ENCODE measurements around the gene PDILT.
"Not testable (repeated sequence)": the region's sequence is repeated elsewhere in the genome, so short reads cannot be mapped to it uniquely, and the experiment has no call there.

PDILT gene

DNA sequence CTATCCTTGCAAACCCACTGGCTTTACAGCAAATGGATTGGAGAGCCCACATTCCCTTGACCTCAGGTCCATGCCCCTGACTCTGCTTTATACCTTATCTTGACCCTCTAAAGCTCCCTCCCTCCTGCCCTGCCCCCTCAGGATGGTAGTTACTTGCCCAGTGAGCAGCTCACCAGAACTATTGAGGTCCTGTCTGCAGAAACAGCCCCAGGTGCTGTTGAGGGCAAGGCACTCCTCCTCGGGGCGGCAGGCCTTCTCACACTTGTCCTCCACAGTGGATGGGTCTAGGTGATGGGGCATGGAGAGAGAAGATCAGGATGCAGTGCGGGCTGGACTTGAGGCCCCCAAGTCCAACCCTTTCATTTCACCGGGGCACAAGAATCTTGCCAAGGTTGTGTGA lies 81.8 kb downstream of the PDILT start:
- no peak for DNase-seq (ENCODE audit: low read depth, low spot score)

DNA sequence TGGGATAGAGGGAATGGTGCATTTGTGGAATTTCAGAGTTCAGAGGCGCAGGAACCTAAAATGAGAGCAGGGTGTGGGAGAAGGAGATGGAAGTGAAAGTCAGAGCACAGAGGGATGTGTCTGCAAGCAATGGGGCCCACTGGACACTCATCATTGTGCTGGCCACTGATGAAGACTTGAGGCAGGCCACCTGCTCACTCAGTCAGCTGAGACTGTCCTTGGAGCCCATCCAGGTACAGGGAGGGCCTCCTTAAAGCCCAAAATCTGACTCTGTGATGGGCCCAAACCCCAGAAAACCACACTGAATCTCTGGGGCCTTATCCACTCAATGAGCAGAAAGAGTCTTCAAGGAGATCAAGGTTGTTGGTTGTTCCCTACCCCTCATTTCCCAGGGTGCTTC lies 82.9 kb downstream of the PDILT start:
- DNase-seq (ENCODE audit: low read depth, low spot score) = no peak

DNA sequence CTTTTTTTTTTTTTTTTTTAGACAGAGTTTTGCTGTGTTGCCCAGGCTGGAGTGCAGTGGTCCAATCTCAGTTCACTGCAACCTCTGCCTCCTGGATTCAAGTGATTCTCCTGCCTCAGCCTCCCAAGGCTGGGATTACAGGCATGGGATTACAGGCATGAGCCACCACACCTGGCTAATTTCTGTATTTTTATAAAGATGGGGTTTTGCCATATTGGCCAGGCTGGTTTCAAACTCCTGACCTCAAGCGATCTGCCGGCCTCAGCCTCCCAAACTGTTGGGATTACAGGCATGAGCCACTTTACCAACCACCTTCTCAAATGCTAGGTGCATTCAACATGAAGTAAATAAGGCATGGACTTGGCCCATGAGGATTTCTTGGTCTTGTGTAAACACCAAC lies 83.5 kb downstream of the PDILT start:
- not testable (repeated sequence) for DNase-seq (ENCODE audit: low read depth, low spot score)

DNA sequence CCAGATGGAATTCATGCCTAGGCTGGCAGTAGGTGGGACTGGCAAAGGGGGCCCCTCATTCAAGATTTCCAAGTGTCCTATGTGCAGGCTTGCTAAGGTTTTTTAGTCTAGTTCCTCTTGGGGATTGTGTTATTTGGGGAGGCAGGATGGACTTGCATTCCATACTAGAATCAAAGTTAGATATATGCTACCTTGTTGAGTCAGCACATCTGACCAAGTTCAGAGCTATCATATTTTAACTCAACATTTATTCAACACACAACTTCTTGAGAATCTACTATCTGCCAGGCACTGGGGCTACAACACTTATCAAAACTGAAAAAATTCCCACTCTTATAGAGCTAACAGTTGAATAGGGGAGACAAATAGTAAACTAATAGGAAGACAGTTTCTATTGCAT lies 83.9 kb downstream of the PDILT start:
- DNase-seq (ENCODE audit: low read depth, low spot score) = no peak

GRCh38 chr16:20320178-20320577 lies 84.4 kb downstream of the PDILT start:
- DNase-seq (ENCODE audit: low read depth, low spot score) = no peak

DNA sequence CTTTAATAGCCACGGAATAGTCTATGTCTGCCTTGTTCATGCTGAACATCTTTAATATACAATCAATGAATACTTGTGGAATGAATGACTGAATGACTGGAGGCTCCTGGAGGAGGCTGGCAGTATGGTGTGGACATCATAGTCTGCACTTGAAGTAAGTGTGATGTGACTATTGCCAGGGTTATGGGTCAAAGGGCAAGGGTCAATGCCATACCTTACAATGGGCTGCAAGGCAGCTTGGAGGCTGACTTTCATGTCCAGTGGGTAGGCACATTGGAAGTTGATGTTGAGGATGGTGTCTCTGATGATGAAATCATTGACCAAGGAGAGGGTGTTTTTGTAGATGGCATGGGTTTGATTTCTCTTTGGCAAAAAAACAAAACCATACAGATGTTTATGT lies 85.1 kb downstream of the PDILT start:
- DNase-seq (ENCODE audit: low read depth, low spot score) = no peak

- no peak for DNase-seq (ENCODE audit: low read depth, low spot score)
Measured at GRCh38 chr16:20318437-20318836, 86.1 kb downstream of the PDILT start.

DNA sequence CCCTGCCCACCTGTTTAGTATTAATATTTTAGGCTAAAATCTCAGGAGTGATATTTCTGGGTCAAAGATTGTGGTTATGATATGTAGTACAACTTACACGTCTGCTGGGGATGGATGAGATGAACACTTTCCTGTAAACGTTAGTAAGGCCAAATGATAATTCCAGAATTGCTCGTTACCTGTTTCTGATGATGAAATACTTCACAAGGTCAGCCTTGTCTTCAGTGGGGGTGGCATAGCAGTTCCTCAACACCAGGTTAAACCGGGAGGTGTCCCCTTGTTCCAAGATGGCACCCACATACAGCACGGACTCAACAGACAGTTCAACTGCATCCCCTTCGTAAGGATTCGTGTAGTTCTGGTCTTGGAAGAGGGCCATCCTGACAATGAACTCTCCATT lies 86.5 kb downstream of the PDILT start:
- no peak for DNase-seq (ENCODE audit: low read depth, low spot score)

GRCh38 chr16:20317117-20317516 lies 87.4 kb downstream of the PDILT start:
- DNase-seq (ENCODE audit: low read depth, low spot score) = no peak

- DNase-seq (ENCODE audit: low read depth, low spot score) = no peak
Measured at GRCh38 chr16:20316715-20317114, 87.8 kb downstream of the PDILT start.

DNA sequence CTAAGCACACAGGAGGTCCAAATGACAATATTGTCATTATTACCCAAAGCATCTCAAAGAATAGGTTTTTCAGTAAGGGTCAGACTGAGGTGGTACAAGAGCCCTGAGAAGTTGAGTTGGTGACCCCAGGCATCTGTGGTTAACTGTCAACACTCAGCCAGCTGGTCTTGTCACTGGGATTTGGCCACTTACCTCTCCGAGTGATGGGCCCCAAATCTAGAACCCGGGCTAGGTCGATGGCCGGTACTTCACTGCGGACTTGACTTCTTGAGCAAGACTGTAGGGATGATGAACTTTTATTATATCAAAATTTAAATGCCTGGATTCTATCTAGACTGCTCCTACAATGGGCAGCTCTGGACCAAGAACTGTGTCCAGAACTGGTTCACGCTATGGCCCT lies 88.8 kb downstream of the PDILT start:
- no peak for DNase-seq (ENCODE audit: low read depth, low spot score)

DNA sequence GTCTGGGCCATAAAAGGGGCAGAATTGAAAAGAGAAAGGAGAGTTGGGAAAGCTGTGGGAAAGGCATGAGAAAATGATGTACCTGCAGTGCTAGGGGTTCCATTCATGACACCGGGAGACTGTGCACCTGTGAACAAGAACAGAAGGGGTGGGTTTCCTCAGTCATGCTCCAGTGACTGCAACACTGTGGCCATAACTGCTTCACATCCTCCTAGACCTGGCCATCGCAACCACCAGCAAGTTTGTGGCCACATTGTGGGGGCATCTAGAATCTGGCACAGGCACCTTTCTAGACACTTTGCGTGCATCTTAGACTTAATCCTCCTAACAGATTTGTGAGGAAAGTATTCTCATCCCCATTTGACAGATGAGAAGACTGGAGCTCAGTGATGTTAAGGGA lies 90.0 kb downstream of the PDILT start:
- no peak for DNase-seq (ENCODE audit: low read depth, low spot score)

- DNase-seq (ENCODE audit: low read depth, low spot score) = no peak
Measured at GRCh38 chr16:20313741-20314140, 90.8 kb downstream of the PDILT start.

GRCh38 chr16:20312536-20313095 lies 91.9 kb downstream of the PDILT start:
- not testable (repeated sequence) for DNase-seq (ENCODE audit: low read depth, low spot score)

DNA sequence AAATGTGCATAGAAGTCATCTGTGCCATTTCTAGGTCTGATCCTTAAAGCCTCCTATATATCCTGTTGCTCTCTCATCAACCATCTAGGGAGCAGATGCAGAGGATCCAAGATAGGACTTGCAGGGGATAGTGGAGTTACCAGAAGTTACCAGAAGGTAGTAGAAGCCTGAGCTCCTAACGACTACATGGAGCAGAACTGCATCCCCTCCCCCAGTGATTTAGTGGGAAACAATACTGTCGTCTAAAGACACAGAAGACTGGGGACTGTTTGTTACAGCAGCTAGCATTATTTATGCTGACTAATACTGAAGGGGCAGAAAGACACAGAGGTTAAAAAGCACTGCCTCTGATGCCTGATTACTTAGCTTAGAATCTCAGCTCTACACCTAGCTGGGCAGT lies 93.0 kb downstream of the PDILT start:
- DNase-seq (ENCODE audit: low read depth, low spot score) = no peak

DNA sequence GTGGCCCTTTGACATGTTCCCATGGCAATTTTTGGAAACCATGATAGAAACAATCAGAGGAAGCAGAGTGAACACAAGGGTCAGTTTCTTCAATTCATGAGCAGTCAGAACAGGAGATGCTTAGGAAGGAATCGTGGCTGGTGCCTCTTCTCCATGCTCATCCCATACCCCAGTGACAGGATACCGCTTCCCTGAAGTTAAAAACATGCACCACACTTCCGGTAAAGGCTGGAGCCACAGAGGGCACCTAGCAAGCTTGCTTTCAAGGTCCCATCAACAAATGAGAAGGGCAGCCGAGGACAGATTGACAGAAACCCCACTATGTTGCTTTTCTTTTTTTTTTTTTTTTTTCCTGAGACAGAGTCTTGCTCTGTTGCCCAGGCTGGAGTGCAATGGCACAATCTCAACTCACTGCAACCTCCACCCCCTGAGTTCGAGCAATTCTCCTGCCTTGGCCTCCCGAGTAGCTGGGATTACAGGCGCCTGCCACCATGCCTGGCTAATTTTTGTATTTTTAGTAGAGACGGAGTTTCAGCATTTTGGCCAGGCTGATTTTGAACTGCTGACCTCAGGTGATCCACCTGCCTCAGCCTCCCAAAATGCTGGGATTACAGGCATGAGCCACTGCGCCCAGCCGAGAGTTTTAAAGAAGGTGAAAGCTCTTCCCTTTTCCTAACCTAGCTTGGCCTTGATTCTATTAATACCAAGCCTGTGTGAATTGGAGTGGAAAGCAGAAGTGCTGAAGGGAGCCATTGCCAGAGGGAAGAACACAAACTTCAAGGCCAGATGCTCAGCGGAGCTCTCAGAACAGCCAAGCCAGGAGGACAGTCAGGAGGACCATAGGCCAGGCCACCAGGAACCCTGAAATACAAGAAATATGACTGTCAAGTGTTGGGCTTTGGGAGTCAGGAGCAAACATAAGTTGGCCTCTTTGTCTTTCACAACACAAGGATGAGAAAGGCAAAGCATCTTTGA lies 93.8 kb downstream of the PDILT start:
- no peak for DNase-seq (ENCODE audit: low read depth, low spot score)

GRCh38 chr16:20309786-20310185 lies 94.8 kb downstream of the PDILT start:
- no peak for DNase-seq (ENCODE audit: low read depth, low spot score)
